NCI-H2196 (cell line): ENCODE data around the gene MAT2A.
"Not testable (repeated sequence)": the region's sequence is repeated elsewhere in the genome, so short reads cannot be mapped to it uniquely, and the experiment has no call there.

Source experiments
- DNase-seq: peaks from one replicate; lab custom pipeline; 2025; ENCODE audit not compliant: unreplicated experiment; lab: John Stamatoyannopoulos, UW

The MAT2A gene

GRCh38 chr2:85547089-85547858 lies 8.3 kb downstream of the MAT2A start:
- no peak for DNase-seq

- no peak for DNase-seq
Observed at GRCh38 chr2:85547859-85548607, 9.1 kb downstream of the MAT2A start.

GRCh38 chr2:85548608-85548900 lies 9.6 kb downstream of the MAT2A start:
- DNase-seq: no peak

GRCh38 chr2:85549095-85549494 lies 10.1 kb downstream of the MAT2A start:
- no peak for DNase-seq

GRCh38 chr2:85549826-85550225 lies 10.9 kb downstream of the MAT2A start:
- DNase-seq: no peak

- no peak for DNase-seq
Observed at GRCh38 chr2:85550486-85550885, 11.5 kb downstream of the MAT2A start.

- peak; percentile 58 for DNase-seq
Observed at GRCh38 chr2:85551698-85552678, 13.0 kb downstream of the MAT2A start.

GRCh38 chr2:85553184-85553583 lies 14.2 kb downstream of the MAT2A start:
- no peak for DNase-seq

GRCh38 chr2:85554980-85555612 lies 16.1 kb downstream of the MAT2A start:
- no peak for DNase-seq

- no peak for DNase-seq
Observed at GRCh38 chr2:85557130-85557529, 18.2 kb downstream of the MAT2A start.

- no peak for DNase-seq
Observed at GRCh38 chr2:85558160-85558559, 19.2 kb downstream of the MAT2A start.

GRCh38 chr2:85560403-85560726 lies 21.4 kb downstream of the MAT2A start:
- DNase-seq: not testable (repeated sequence)

GRCh38 chr2:85560812-85561279 lies 21.9 kb downstream of the MAT2A start:
- no peak for DNase-seq

GRCh38 chr2:85561280-85562212 lies 22.6 kb downstream of the MAT2A start, which contains the start of gene GGCX:
Gene GGCX (minus strand): TSS chr2:85561493. CDS start chr2:85561428, 65 bp downstream.
- peak; percentile 82 for DNase-seq

- no peak for DNase-seq
Observed at GRCh38 chr2:85564144-85564563, 25.2 kb downstream of the MAT2A start.

- no peak for DNase-seq
Observed at GRCh38 chr2:85566265-85566664, 27.3 kb downstream of the MAT2A start.

- no peak for DNase-seq
Observed at GRCh38 chr2:85575739-85576138, 36.8 kb downstream of the MAT2A start.

- DNase-seq: no peak
Observed at GRCh38 chr2:85577063-85577385, 38.1 kb downstream of the MAT2A start.

- DNase-seq: no peak
Observed at GRCh38 chr2:85577386-85578242, 38.6 kb downstream of the MAT2A start, which contains the start of gene VAMP8. Gene VAMP8 (plus strand): TSS chr2:85577586. CDS start chr2:85577647, 61 bp downstream.
